Stimulated activated CD8-positive, alpha-beta memory T cell treated with anti-CD3 and anti-CD28 coated beads, Interleukin-4, amount 100 ng/mL, for 48 hours (primary cell): ENCODE data around the gene GAS6.

ENCODE experiments used
- DNase-seq: peaks from one replicate; pipeline ENCODE4 v3.0.0-alpha.2; 2020

The GAS6 gene

DNA sequence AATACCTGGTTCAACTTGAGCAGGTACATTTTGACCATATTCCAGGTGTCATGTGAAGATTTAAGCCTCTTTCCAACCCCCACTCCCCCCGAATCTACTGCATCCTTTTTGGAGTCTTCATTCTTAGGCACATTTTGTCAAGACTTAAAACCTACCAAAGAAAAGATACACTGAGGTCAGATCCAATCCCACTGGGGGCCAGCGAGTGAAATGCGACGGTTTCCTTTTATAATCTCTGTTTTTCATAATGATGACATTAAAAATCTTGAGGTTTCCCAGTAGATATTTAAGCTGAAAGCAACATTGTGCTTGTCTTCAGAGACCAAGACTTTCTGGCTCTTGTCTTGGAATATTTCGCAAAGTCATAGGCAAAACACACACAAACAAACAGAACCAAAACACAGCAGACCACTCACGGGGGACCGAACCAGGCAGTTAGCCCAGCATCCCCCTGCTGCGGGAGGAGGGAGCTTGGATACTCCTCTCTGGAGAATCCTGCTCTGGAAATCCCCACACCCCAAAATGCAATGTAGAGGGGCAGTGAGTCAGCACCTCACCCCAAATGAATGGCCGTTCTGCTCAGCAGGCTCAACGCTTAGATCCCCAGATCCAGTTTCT lies 506 bp upstream of the GAS6 start:
- no peak for DNase-seq

- DNase-seq: no peak
Measured at GRCh38 chr13:113862931-113863523, 849 bp downstream of the GAS6 start.

GRCh38 chr13:113862191-113862930 lies 1.5 kb downstream of the GAS6 start:
- DNase-seq: no peak

GRCh38 chr13:113861433-113862030 lies 2.3 kb downstream of the GAS6 start:
- no peak for DNase-seq

GRCh38 chr13:113860665-113861432 lies 3.0 kb downstream of the GAS6 start:
- DNase-seq: no peak

DNA sequence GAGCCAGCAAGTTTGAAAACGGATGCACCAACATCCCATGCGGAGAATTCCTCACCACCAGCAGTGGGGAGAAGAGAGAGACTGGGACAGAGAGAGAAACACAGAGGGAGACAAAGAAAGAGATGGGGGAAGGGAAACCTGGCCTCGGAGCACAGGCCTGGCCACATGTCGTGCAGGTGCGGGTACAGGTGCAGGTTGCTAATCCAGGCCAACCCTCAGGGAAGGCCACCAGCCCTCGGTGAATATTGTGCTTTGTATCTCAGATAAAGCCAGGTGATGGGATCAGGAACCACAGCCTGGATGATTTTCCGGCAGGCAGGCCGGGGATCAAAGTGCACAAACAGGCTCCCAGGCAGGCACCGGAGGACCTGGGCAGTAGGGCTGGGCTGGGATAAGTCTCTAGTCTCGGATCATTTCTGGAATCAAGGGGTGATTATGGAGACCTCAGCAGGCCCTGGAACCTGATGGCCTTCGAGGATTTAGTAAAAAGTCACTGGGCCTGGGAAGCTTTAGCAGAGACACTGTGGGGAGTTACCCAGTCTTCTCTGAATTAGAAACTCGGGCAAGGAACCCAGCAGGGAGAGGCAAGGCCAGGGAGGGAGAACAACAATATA lies 3.7 kb downstream of the GAS6 start:
- peak; percentile 15 for DNase-seq

DNA sequence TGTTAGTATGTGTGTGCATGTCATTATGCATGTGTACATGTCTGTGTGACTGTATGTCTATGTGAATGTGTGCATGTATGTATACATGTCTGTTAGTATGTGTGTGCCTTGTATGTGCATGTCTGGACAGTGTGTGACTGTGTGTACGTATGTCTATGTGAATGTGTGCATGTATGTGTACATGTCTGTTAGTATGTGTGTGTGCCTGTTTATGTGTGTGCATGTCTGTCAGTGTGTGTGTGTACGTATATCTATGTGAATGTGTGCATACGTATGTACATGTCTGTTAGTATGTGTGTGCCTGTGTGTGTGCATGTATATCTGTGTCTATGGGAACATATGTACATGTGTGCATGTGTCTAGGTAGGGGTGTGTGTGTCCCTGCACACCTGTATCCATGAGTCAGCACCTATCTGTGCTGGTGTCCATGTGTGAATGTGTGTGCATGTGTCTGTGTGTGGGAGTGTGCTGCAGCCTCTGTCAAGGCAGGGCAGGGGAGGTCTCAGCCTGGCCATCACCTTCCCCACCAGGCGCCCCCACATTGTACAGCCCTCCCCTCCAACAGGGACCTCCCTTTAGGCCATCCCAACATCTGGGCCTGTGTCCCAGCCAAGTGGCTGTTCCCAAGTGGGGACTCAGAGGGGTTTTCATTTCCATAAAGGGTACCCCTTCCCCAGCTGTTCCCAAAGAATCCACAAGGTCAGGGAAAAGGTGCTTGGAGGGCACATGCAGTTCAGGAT lies 4.4 kb downstream of the GAS6 start:
- peak; percentile 3 for DNase-seq

DNA sequence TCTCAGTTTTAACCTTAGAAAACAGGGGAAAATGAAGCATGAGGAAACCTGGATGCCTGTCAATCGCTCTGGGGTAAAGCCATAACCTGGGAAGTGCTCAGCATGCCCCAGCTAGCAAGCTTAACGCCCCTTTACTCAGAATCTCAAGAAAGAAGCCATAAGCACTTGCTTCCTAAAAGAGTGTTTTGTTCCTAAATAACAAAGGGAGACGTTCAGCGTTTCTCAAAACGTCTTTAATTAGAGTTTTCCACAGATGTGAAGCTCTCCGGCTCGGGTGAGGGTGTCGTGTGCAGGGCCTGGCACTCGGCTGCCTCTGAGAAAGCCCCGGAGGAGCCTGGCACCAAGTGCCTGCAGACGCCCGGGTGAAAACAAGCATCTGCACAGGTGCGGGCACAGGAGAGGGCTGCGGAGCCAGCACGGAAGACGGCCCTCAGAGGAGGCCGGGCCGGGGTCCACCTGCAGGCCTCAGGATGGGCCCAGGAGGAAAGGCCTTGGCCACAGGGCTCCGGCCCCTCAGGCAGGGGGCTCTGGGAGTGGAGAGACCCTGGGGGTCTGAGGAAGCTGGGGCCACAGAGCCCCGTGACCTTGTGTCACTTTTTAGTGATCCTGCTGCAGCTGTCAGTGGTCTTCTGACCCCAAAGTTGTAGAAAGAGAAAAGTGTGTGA lies 6.2 kb downstream of the GAS6 start:
- no peak for DNase-seq

- peak; percentile 6 for DNase-seq
Measured at GRCh38 chr13:113856716-113857065, 7.2 kb downstream of the GAS6 start.

- no peak for DNase-seq
Measured at GRCh38 chr13:113855931-113856715, 7.8 kb downstream of the GAS6 start.

DNA sequence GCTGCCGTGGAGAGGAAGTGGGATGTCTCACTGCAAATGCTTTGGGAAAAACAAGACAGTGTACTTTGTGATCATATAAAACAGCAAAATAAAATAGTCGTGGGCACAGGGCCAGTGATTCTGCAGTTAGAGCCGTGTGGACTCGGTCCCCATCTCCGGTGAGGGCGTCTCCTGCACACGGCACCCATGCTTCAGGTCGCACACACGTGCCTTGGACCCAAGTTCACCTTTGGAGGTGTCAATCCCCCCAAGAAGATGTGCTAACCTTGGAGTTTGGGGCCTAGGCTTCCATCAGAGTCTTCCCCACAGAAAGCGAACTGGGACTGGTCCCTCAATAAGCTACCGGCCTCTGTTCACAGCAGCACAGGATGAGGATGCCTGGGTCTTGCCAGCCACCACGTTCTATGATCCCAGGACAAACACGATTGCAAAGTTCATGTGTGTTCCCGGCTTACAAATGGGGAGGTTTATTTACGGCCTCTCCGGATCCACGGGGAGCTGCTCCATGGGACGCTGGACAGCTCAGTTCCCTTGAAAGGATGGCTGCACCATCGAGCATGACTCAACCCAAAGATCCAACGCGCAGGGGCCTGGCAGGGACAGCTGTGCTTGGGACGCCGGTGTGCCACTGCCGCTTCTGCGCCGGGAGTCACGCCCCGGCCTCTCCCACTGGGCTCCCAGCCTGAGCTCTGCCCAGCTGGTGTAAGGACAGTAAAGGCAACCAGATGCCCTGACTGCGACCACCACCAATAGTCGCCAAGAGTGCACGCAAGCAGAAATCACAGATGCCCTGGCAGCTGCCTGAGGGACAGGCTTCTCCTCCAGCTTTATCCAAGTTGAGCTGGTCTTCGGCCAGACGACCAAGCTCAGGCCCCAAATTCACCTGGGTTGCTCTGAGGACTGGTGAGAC lies 8.6 kb downstream of the GAS6 start:
- no peak for DNase-seq

GRCh38 chr13:113854238-113855011 lies 9.5 kb downstream of the GAS6 start:
- no peak for DNase-seq

DNA sequence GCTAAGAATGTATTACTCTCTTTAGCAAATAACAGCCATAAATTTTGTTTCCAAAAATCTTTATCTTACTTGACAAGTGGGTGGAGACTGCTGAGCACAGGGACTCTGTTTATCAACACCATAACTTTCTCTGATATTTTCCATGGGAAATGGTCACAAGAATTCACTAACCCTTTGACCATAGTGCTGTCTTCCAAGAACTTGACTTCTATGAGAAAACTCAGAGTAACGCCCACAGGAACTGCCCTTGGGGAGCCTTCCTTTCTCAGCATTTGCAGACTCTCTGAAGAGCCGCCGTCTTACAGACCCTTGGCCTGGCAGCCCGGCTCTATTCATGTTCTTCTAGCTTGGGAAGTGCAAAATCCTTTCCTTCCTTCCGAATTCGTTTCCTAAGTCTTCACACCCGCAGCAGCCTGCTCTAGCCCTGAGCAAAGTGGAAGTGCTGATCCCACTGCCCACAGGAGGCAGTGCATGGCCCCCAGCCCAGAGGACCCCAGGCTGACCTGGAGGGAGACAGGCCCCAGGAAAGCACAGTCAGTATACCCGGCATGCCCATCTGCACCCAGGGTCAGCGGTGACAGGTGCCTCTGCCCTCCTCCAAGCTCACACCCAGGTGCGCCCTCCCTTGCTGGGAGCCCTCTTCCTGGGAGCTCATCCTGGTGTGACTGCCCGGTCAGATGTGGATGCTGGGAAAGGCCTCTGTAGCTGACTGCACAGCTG lies 10.2 kb downstream of the GAS6 start:
- peak; percentile 13 for DNase-seq

DNA sequence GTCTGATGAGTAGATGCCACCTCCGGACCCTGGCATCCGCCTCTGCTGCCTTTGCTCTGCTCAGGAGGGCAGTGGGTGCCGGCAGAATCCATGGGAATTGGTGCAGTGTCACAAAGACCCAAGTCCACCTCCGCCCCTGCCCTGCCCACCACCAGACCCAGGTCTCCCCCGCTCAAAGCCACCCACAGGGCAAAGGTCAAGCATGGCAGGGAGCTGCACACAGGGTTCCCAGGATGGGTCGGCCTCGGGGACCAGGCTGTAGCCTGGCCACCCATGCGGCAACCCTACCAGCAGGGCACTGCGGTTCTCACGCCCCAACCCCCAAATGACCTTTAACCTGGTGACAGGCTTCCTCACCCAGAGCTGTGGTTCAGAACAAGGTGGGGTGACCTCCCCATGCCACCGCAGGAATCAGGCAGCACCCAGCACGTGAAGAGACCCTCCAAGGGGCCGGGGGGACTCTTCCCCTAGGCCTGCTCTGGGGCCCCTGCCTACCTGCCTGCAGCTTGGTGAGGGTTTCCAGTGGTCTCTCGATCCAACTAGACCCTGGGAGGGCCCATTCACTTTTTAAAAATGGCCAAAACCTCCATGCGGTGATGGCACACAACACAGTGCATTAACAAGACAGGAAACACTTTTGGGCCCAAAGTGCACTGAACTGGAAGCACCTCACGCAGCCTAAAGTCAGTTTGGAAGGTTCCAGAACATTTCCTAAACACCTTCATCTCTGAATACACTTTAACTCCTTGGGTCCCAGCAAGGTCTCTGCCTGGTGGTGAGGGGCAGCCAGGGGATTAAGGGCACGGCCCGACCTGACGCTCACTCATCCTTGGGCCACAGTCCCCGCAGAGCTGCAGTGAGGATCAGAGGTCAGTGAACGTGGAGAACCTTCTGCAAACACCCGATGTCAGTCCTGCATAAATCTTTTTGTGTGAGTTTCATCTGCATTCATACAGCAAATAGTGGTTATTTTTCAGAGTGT lies 11.0 kb downstream of the GAS6 start:
- peak; percentile 16 for DNase-seq

DNA sequence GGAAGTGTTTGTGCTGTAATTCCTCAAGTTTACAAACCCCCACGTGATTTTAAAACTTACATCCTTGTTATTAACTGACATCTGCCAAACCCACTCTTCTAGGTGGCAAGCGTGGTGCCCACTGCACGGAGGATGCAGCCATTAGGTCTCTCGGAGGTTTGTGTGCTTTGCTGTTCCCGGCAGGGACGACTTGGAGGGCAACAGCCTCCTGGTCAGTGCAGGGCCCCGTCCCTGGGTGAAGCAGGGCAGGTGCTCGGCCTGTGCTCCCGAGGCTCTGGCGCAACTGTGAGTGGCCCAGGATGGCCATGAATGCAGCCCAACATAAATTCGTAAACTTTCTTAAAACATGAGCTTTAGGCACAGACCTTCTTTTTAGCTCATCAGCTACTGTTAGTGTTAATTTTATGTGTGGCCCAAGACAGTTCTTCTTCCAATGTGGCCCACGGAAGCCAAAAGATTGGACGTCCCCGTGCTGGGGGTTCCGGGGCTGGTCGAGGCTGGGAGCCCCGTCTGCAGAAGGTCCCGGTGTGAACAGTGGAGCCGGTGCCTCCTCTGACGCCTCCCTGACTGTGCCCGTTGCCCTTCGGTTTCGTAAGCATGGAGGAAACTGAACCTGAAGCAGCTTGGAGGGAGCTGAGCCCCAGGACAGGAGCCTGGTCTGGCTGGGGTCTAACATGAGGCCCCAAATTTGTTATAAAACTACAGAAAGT lies 11.9 kb downstream of the GAS6 start:
- DNase-seq: peak; percentile 16

- DNase-seq: peak; percentile 12
Measured at GRCh38 chr13:113851480-113851803, 12.4 kb downstream of the GAS6 start.
